Endothelial cell (in vitro differentiated cells): Measurements from ENCODE around the gene PARG. TPM values are rescaled to one million over a fixed set of nuclear protein-coding genes. Genes with fewer than 3 reads are reported as not detected.
"Not testable (repeated sequence)": the region's sequence is repeated elsewhere in the genome, so short reads cannot be mapped to it uniquely, and the experiment has no call there.

Source experiments
- DNase-seq: peaks from one replicate; pipeline ENCODE4 v3.0.0; 2021; ENCODE audit warnings: low spot score
- H3K27ac Mint-ChIP-seq: one replicate; pipeline ENCODE4 v1.8.0; 2021; ENCODE audit warnings: mixed read lengths, inconsistent platforms; ENCODE audit not compliant: unreplicated experiment
- H3K27me3 Mint-ChIP-seq: one replicate; pipeline ENCODE4 v1.8.0; 2021; ENCODE audit warnings: mild to moderate bottlenecking, moderate library complexity, mixed read lengths, inconsistent platforms; ENCODE audit not compliant: unreplicated experiment
- H3K36me3 Mint-ChIP-seq: one replicate; pipeline ENCODE4 v1.8.0; 2021; ENCODE audit warnings: mild to moderate bottlenecking, low read depth, mixed read lengths, inconsistent platforms; ENCODE audit not compliant: unreplicated experiment
- H3K4me1 Mint-ChIP-seq: one replicate; pipeline ENCODE4 v1.8.0; 2021; ENCODE audit warnings: mild to moderate bottlenecking, mixed read lengths, inconsistent platforms; ENCODE audit not compliant: unreplicated experiment
- H3K4me3 Mint-ChIP-seq: one replicate; pipeline ENCODE4 v1.8.0; 2021; ENCODE audit warnings: mild to moderate bottlenecking, mixed read lengths, inconsistent platforms; ENCODE audit not compliant: unreplicated experiment
- H3K9me3 Mint-ChIP-seq: one replicate; pipeline ENCODE4 v1.8.0; 2021; ENCODE audit warnings: mixed read lengths, inconsistent platforms; ENCODE audit not compliant: unreplicated experiment
- total RNA-seq: library from RNA; stranded (reverse); fragmentation: NEBNext Ultra II Directional; extraction: Animal tissue kit (Norgen Biotek cat#: 25700); gene quantifications from one replicate; pipeline ENCODE4 v1.2.1, GENCODE V29; 2021; ENCODE audit not compliant: unreplicated experiment

Gene PARG
- total RNA-seq, 1 donor from 2014 or later, result 40.5 TPM

DNA sequence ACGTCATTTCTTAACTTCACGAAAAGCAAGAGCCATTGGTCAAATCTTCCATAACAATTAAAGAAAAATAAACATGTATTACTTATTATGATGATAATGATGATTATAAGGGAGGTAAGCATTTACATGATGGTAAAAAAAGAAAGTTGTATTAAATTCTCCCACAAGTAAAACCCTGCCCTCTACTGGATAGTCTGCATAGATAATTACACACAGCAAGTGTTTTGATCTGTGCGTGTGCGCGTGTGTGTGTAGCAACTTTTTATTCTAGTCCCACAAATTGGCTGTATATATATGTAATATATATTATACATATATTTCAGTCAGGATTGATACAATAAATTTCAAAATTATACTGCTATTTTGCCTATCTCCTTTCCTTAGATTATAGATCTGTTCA is 51.8 kb downstream of the PARG start:
- H3K27me3 Mint-ChIP-seq, H3K27ac Mint-ChIP-seq, H3K4me1 Mint-ChIP-seq, DNase-seq, H3K9me3 Mint-ChIP-seq, H3K4me3 Mint-ChIP-seq, H3K36me3 Mint-ChIP-seq: not testable (repeated sequence)

DNA sequence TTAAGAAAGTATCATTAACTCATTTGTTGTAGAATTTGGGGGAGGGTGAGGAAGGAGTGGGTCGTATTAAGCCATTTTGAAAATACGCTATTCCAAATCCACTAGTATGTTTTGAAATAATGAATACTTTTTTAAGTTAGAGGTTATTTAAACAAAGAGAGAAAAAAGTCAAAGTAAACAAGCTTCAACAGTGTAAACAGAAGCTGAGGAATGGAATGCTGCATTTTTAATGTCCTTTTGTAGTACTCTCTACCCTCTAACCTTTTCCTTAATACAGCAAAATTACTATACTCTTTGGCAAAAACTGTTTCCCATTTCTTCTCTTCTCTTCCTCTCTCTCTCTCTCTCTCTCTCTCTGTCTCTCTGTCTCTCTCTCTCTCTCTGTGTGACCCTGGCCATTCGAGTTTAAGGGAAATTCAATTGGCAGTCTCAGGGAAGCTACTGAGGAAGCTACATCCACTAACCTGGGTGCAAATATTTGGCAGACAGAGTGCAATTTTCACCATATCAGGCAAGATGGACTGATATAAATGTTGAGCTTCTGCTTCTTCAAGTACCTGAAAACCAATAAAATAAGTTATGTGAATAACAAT is 57.0 kb downstream of the PARG start:
- DNase-seq, H3K36me3 Mint-ChIP-seq, H3K4me1 Mint-ChIP-seq, H3K4me3 Mint-ChIP-seq, H3K27ac Mint-ChIP-seq, H3K9me3 Mint-ChIP-seq, H3K27me3 Mint-ChIP-seq: not testable (repeated sequence)

DNA sequence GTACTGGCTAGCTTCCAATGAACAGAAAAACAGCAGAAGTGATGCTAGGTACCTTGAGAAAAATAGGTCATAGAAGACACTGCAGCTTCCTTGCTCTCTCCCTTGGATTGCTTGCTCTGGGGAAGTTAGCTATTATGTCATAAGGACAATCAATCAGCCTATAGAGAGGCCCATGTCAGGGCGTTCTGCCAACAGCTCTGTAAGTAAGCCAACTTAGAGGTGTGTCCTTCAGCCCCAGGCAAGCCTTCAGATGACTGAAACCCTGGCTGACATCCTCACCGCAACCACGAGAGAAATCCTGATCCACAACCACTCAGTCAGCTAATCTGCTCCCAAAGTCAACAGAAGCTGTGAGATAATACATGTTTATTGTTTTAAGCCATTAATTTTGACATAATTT is 58.0 kb downstream of the PARG start:
- not testable (repeated sequence) for H3K27ac Mint-ChIP-seq, H3K4me1 Mint-ChIP-seq, DNase-seq, H3K27me3 Mint-ChIP-seq, H3K9me3 Mint-ChIP-seq, H3K4me3 Mint-ChIP-seq, H3K36me3 Mint-ChIP-seq

DNA sequence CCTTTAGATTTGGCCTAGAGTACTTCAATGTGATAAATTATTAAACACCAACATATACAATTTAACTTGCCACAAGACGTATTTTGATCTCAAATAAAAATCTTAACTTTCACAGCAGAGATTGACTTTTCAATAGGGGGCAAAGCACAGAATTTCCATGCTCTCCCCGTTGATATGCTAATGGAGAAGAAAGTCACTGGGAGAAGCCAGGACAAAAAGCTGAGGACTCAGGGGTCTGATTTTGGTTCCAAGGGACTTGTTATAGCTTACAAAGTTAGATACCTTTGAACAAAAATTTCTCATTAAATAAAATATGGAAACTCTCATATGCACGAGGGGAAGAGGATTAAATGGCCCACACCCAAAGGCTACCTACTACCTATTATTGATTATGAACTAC is 59.5 kb downstream of the PARG start:
- not testable (repeated sequence) for H3K27ac Mint-ChIP-seq, DNase-seq

DNA sequence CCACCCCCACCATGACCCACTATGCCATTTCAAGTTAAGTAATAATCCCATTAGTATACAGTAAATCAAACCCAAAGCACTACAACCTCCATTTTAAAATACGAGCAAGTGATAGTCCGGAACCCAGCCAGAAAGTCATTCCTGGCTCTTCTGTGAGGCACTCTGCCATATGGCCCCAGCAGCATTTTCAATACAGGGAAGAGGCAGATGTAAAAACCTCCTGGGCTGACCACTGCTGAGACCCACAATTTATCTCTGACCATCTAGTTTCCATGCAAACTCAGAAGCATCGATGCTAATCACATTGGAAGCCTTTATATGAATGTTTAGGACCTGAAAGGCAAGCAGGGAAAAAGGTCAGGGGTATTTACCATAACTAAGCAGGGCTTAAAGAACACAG is 69.1 kb downstream of the PARG start:
- not testable (repeated sequence) for H3K27me3 Mint-ChIP-seq, DNase-seq, H3K4me3 Mint-ChIP-seq, H3K4me1 Mint-ChIP-seq, H3K27ac Mint-ChIP-seq, H3K36me3 Mint-ChIP-seq, H3K9me3 Mint-ChIP-seq

More for the DNA sequence above, 59.5 kb downstream of the PARG start:
- not testable (repeated sequence) for H3K9me3 Mint-ChIP-seq, H3K4me1 Mint-ChIP-seq, H3K27me3 Mint-ChIP-seq, H3K36me3 Mint-ChIP-seq, H3K4me3 Mint-ChIP-seq

DNA sequence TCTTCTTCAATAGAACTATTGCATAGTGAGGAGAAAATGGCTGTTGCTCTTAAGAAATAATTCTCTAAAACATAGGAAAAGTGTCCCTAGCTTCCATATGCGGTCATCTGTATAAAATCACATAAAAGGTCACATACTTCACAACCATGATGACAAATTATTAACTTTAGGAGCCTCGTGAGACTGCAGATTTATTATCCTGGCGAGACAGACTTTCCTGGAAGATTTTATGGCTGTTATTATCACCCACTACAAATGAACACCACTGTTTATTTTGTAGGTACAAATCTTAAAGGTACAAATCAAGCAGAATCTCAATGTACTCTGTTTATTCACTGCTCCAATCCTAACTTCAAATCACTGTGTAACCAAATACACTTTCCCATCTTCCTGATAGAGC is 70.4 kb downstream of the PARG start:
- H3K9me3 Mint-ChIP-seq, H3K27me3 Mint-ChIP-seq, H3K4me1 Mint-ChIP-seq, DNase-seq, H3K27ac Mint-ChIP-seq, H3K4me3 Mint-ChIP-seq, H3K36me3 Mint-ChIP-seq: not testable (repeated sequence)

DNA sequence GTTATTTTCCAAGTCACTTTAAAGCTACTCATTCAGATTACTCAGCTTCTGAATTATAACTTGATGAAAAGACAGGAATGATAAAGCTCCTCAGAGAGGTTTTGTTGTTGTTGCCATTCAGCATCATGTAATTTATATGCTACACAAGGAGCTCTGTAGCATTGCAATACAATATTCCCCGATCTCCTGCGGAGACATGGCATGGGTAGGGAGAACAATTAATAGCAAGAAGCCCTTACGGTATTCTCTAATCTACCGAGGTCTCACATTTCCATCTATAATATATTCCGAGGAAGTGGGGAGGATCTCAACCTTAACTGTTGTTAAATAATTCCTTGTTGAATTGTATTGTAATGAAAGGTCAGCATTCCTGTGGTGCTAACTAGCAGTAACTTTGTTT is 81.9 kb downstream of the PARG start:
- not testable (repeated sequence) for H3K36me3 Mint-ChIP-seq, H3K4me3 Mint-ChIP-seq, H3K27ac Mint-ChIP-seq, H3K27me3 Mint-ChIP-seq, H3K9me3 Mint-ChIP-seq, H3K4me1 Mint-ChIP-seq, DNase-seq

DNA sequence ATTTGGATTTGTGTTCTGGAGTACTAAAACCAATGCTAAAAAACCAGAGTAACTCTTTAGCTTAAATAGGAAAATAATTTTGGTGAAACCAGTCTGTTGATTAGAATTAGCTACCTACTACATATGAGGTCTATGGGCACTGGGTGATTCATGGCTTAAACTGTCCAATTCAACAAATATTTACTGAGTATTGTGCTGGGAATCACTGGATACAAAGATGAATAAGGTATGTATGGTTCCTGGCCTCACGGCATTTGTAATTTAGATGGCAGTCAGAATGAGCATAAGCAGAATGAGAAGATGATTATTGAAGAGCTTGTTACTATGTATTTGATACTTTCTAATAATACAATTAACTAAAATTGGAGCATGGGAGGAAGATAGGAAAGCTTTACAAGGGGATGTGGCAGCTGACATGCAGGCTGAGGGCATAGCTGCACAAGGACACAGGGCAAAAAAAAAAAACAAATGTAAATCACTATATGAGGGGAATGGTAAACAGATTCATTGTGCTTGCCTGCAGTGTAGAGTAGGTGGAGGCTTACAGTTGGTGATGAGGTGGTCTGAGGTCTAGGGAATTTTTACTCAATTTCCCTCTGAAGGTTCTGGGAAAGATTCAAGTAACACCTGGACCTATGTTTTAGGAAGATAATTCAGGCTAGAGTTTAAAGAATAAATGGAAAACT is 83.0 kb downstream of the PARG start:
- H3K9me3 Mint-ChIP-seq, H3K36me3 Mint-ChIP-seq, H3K27me3 Mint-ChIP-seq, H3K4me3 Mint-ChIP-seq, DNase-seq, H3K4me1 Mint-ChIP-seq, H3K27ac Mint-ChIP-seq: not testable (repeated sequence)

DNA sequence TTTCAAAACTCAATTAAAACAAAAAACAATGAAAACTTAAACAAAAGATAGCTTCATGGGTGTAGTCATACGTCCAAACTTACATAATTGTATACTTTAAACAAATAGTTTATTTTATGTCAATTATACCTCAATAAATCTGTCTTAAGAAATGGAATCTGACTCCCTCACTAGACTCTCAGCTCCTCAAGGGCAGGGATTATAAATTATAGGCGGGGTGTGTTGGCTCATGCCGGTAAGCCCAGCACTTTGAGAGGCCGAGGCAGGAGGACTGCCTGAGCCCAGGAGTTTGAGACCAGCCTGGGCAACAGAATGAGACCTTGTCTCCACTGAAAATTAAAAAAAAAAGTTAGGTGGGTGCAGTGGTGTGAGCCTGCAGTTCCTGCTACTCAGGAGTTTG is 92.3 kb downstream of the PARG start:
- H3K4me3 Mint-ChIP-seq, H3K9me3 Mint-ChIP-seq, DNase-seq, H3K27me3 Mint-ChIP-seq, H3K27ac Mint-ChIP-seq, H3K36me3 Mint-ChIP-seq, H3K4me1 Mint-ChIP-seq: not testable (repeated sequence)
